ENCODE results near the gene CCDC92.
"Not testable (repeated sequence)": the region's sequence is repeated elsewhere in the genome, so short reads cannot be mapped to it uniquely, and the experiment has no call there.

The CCDC92 gene

DNA sequence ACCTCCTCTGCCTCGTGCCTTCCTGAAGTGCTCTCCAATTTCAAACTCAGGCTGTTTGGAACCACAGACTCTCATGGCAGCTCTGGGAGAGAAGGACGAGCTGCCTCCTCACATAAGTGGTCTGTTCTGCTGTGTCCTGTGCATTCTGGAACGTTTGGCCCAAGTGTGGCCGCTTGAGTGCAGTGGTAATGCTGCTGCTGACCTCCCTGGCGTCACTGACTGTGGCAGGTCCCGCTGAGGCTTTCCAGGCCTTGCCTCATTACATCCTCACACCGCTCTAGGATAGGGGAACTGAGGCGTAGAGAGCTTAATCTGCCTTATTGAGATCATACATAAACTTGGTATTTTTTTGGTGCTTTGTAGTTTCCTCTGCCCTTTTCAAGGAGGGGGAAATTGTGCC lies 14.2 kb downstream of the CCDC92 start:
- Mint-ChIP-seq H3K27me3 (no peaks in the 10 kb centered on the region), H3K27ac (no peak overlapping the region), H3K4me3 (no peak overlapping the region), H3K36me3 (peaks cover 0 to 3% of the 10 kb centered on the region in 2 donors), H3K4me1 (peaks cover 3 to 11% of the 10 kb centered on the region in 2 donors), H3K9me3 (no peaks in the 10 kb centered on the region)
- DNase-seq (no peak), ATAC-seq (replicated peaks) (no peak)

DNA sequence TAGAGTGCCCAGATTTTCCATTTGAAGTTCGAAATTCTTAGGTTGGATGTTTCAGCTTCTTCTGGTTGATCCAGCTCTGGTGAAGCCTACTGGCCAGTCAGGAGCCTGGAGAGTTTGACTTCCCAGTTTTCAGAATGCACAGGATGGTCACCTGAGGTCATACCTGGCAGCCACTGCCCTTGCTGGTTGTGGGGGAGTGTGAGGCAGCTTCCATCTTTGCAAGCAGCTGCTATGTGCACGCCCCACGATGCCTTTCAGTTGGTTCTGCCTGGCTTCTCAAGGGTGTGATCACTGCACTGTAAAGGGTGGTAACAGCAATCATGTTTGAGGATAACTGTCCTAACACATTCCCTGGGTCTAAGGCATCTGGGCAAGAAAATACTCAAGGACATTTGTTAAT lies 15.4 kb downstream of the CCDC92 start:
- ATAC-seq (replicated peaks): no peak
- Mint-ChIP-seq H3K36me3 (no peaks in the 10 kb centered on the region), H3K27me3 (no peaks in the 10 kb centered on the region)

DNA sequence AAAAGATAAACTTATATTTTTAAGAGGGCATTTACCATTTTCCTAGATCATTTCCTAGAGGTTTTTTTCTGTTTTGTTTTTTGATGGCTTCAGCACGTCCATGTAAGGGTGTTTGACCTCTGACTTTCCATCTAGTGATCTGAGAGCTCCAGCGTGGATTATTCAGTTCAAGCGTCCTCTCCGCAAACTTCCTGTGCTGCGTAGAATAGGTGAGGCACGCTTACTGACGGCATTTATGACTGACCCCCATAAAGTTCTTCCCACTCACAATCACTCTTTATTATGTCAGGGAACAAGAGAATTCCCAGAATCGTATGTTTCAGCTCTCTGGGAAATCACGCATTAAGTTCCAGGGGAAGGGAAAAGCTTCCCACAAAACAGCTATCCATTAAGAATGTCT lies 16.4 kb downstream of the CCDC92 start:
- Mint-ChIP-seq H3K4me1 (no peaks in the 10 kb centered on the region), H3K36me3 (no peaks in the 10 kb centered on the region), H3K27ac (no peak overlapping the region), H3K27me3 (no peaks in the 10 kb centered on the region), H3K4me3 (no peak overlapping the region), H3K9me3 (no peaks in the 10 kb centered on the region)
- ATAC-seq (replicated peaks): no peak
- no peak for DNase-seq

More for the DNA sequence above, 15.4 kb downstream of the CCDC92 start:
- Mint-ChIP-seq H3K9me3 (no peaks in the 10 kb centered on the region), H3K4me3 (no peak overlapping the region), H3K27ac (no peak overlapping the region), H3K4me1 (no peaks in the 10 kb centered on the region)
- no peak for DNase-seq

DNA sequence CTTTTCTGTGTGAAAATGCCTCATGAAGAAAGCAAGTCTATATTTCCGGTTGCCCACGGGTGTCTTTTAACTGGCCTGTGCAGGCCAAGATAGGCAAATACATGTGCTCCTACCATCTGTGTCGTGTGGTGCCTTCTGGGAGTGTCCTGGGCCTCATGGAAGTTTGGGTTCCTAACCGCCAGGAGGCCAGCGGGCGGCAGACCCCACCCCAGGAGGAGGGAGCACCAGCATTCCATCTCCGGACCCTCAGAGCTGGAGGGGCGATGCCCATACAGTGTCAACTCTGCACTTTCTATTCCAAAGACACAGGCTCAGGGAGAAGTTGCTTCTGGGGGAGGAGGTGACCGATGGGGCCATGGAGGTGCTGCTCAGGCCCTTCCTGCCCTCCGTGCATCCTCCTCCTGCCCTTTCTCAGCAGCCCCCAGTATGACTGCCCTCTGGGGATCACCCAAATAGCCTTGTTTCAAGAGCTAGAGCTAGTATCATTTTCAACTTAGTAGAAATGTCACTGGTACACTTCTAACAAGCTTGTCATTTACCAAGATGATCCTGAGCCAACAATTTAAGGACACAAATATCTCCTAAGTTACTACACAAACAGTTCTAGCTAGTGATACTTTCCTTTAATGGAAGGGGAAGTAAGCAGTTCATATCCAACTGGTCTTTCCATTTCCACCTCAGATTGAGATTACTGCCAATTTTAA lies 17.8 kb downstream of the CCDC92 start:
- no peaks in the 10 kb centered on the region for H3K4me1 Mint-ChIP-seq
- no peaks in the 10 kb centered on the region for H3K9me3 Mint-ChIP-seq
- no peaks in the 10 kb centered on the region for H3K36me3 Mint-ChIP-seq
- DNase-seq (no peak), ATAC-seq (replicated peaks) (no peak)
- no peaks in the 10 kb centered on the region for H3K27me3 Mint-ChIP-seq
- H3K4me3 Mint-ChIP-seq: no peak overlapping the region
- no peak overlapping the region for H3K27ac Mint-ChIP-seq

DNA sequence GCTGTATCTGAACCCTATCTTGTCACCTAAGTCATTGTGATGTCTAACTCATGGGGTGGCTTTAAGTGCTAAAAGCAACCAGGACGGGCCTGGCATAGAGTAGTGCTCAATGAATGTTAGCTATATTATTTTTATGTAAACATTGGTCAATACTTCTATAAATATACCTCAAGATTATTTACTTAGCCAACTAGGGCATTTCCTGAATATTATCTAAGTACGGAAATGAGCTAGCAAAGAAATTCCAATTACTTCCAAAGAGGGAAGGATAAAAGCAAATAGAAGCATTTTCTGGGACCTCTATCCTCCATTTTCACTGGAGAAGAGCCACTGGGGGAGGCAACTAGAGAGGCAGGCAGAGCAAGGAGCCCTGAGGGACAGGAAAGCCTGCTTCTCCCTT lies 20.6 kb downstream of the CCDC92 start:
- H3K4me3 Mint-ChIP-seq: no peak overlapping the region
- no peak for DNase-seq
- H3K36me3 Mint-ChIP-seq: peaks cover 0 to 2% of the 10 kb centered on the region in 2 donors
- H3K4me1 Mint-ChIP-seq: no peaks in the 10 kb centered on the region
- no peaks in the 10 kb centered on the region for H3K27me3 Mint-ChIP-seq
- no peak overlapping the region for H3K27ac Mint-ChIP-seq
- ATAC-seq (replicated peaks): no peak
- H3K9me3 Mint-ChIP-seq: no peaks in the 10 kb centered on the region

DNA sequence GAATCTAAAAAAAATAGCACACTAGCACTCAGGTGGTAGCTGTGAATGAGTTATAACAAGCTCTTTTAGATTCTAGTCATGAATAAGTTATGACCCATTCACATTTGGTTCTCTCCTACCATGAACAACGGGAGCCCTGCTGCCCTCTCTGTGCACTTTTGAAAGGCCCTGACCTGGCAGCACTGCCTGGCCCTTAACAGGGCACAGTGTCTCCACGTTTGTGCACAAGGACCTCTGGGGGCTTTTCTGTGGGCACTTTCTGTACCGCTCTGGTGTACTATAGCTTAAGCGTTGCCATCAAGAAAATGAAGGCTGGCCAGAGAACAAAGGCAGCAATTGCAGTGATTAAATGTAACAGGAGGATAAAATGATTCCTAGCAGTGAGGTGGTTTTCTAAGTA lies 21.2 kb downstream of the CCDC92 start:
- H3K4me3 Mint-ChIP-seq: no peak overlapping the region
- DNase-seq (no peak), ATAC-seq (replicated peaks) (no peak)
- H3K9me3 Mint-ChIP-seq: no peaks in the 10 kb centered on the region
- no peaks in the 10 kb centered on the region for H3K27me3 Mint-ChIP-seq
- no peak overlapping the region for H3K27ac Mint-ChIP-seq
- peaks cover 0 to 2% of the 10 kb centered on the region in 2 donors for H3K36me3 Mint-ChIP-seq
- no peaks in the 10 kb centered on the region for H3K4me1 Mint-ChIP-seq

DNA sequence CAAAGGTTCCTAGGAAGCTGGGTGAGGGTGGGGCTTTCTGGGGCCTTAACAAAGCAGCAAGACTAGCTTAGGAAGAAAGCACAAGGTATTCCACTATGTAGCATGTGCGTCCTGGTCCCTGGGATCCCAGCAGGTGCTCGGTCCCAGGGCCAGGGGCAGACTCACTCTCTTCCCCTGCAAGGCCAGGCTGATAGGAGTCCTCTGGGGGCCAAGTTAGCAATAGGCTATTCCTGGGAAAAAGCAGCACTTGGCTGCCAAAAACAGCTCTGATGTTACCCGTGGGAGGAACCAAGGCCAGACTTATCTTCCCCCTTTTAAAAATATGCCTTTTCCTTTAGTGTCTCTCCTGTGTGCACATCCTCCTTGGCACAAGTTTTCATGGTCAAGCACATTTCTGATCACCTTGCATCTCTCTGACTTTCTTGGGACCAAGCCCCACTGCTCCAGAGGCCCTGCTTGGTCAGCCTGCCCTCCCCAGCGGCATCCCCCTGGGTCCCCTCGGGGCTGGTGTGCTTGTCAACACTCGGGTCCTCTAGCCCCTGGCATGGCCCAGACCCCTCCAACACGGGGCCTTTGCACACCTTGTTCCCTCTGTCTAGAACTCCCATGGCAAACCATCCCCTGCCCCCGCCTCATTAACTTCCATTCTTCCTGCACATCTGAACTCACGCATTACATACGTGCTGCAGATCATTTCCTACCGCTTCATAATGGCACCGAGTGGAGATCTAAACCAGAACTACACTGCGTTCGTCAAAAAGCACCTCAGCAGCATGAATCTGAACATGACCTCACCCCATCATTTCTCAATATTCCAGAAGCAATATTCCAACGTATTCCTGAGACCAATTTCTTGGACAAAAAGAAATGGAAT lies 21.9 kb downstream of the CCDC92 start:
- H3K9me3 Mint-ChIP-seq: no peaks in the 10 kb centered on the region

DNA sequence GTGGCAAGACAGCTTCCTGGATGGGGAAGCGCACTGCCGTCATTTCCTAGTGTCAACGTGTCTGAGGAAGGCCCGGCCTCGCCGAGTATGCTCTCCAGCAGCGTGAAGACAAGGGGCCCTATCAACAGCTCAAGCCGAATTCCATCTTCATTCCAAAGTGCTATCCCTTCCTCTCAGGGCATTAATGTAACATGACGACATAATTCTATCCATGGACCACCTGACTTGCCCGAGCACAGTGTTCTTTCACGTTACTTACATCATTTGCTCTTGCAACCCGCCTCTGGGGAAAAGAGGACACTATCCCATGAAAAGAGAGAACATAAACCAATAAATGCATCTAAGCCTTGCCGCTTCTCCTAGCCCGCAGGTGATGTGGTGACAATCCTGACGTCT lies 22.9 kb downstream of the CCDC92 start:
- ATAC-seq (replicated peaks): no peak
- H3K9me3 Mint-ChIP-seq: no peaks in the 10 kb centered on the region
- H3K4me1 Mint-ChIP-seq: no peaks in the 10 kb centered on the region
- peaks cover 3 to 8% of the 10 kb centered on the region in 2 donors for H3K36me3 Mint-ChIP-seq
- no peak overlapping the region for H3K27ac Mint-ChIP-seq
- H3K27me3 Mint-ChIP-seq: no peaks in the 10 kb centered on the region
- DNase-seq: no peak
- H3K4me3 Mint-ChIP-seq: no peak overlapping the region

More for the DNA sequence above, 21.9 kb downstream of the CCDC92 start:
- H3K4me3 Mint-ChIP-seq: no peak overlapping the region
- H3K27ac Mint-ChIP-seq: no peak overlapping the region
- ATAC-seq (replicated peaks) (no peak), DNase-seq (no peak)
- no peaks in the 10 kb centered on the region for H3K27me3 Mint-ChIP-seq
- H3K36me3 Mint-ChIP-seq: peaks cover 3 to 7% of the 10 kb centered on the region in 2 donors
- H3K4me1 Mint-ChIP-seq: no peaks in the 10 kb centered on the region

DNA sequence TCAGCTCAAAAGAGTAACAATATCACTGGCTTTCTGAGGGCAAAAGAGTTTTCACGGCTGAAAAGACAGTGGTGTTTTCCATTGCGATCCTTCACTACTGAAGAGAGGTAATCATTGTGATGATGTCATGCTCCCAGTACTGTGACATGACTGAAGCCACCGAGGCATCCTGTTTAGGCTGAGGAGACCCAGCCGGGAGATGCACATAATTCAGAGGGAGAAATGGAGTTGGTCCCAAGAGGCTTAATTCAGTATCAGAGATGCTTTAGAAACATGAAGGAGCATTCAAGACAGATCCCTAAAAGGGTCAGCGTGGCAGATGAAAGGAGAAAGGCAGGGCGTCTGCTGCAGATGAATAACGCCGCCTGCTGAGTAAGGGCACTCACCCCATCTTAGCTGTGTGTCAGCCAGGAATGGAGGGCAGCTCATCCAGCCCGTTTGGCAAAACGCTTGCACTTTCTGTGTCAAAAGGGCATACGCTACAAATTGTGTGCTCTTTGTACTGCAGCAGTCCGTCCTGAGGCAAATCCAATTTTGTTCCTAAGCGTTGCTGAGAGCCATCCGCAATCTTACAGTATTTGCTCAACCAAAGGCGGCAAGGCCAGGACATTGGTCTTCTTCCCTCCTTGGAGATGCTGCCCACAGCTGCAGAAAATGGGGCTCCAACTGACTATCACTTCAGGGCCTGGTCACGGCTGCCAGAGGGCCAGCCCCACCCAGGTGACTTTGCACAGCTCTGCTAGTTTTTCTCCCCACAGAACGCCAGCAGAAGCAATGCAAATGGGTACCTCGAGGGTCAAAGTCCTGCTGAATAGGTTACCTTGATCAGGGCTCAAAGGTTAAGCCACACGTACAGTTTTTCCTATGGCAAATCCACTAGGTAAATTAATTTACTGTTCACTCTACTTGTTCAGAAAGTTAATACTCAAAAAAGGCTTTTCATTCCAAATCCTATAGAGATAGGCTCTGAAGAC lies 23.5 kb downstream of the CCDC92 start:
- Mint-ChIP-seq H3K4me3 (no peak overlapping the region), H3K27me3 (no peaks in the 10 kb centered on the region), H3K9me3 (no peaks in the 10 kb centered on the region), H3K27ac (no peak overlapping the region), H3K4me1 (no peaks in the 10 kb centered on the region), H3K36me3 (peaks cover 7 to 13% of the 10 kb centered on the region in 2 donors)
- ATAC-seq (replicated peaks) (no peak), DNase-seq (no peak)

DNA sequence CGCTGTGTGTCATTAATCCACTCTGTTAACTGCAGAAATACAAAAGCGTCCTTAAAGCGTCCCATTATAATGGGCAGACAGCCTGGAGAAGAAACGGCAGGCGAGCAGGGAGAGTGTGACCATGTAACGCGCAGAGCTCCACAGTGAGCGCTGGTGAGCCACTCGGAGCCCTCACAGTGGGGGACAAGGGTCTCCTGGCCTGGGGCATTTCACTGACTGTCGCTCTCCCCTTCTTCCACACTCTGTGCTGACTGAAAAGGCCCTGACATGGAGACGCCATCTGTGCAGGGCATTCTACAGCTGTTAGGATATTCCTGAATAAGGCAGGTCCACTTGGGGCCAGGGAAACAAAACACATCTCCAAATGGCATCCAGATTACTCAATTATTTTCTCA lies 24.2 kb downstream of the CCDC92 start:
- DNase-seq (no peak), ATAC-seq (replicated peaks) (no peak)
- Mint-ChIP-seq H3K27me3 (no peaks in the 10 kb centered on the region), H3K9me3 (no peaks in the 10 kb centered on the region), H3K27ac (no peak overlapping the region), H3K36me3 (peaks cover 7 to 13% of the 10 kb centered on the region in 2 donors), H3K4me3 (no peak overlapping the region), H3K4me1 (no peaks in the 10 kb centered on the region)

DNA sequence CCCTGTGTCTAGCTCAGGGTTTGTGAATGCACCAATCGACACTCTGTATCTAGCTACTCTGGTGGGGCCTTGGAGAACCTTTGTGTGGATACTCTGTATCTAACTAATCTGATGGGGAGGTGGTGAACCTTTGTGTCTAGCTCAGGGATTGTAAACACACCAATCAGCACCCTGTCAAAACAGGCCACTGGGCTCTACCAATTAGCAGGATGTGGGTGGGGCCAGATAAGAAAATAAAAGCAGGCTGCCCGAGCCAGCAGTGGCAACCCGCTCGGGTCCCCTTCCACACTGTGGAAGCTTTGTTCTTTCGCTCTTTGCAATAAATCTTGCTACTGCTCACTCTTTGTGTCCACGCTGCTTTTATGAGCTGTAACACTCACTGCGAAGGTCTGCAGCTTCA lies 25.1 kb downstream of the CCDC92 start:
- not testable (repeated sequence) for H3K27ac Mint-ChIP-seq, H3K27me3 Mint-ChIP-seq
- peaks cover 13 to 18% of the 10 kb centered on the region in 2 donors for H3K36me3 Mint-ChIP-seq

DNA sequence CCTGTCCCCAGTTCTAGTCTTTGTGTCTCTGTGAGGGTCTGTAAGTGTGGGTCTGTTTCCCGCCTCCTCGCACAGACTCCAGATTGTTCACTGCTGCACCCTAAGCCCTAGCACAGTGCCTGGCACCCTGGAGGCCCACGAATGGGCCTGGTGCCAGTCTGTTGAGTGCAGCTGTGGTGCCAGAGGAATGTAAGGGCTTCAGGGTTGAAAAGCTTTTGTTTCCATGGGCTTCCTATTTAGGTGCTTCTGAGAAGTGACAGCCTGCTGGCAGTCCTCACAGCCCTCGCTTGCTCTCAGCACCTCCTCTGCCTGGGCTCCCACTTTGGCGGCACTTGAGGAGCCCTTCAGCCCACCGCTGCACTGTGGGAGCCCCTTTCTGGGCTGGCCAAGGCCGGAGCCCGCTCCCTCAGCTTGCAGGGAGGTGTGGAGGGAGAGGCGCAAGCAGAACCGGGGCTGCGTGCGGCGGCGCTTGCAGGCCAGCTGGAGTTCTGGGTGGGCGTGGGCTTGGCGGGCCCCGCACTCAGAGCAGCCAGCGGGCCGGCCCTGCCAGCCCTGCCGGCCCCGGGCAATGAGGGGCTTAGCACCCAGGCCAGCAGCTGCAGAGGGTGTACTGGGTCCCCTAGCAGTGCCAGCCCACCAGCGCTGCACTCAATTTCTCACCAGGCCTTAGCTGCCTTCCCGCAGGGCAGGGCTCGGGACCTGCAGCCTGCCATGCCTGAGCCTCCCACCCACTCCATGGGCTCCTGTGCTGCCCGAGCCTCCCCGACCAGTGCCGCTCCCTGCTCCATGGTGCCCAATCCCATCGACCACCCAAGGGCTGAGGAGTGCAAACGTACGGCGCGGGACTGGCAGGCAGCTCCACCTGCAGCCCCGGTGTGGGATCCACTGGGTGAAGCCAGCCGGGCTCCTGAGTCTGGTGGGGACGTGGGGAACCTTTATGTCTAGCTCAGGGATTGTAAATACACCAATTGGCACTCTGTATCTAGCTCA lies 25.8 kb downstream of the CCDC92 start:
- not testable (repeated sequence) for H3K4me3 Mint-ChIP-seq; DNase-seq; H3K27me3 Mint-ChIP-seq; H3K4me1 Mint-ChIP-seq; ATAC-seq (replicated peaks); H3K9me3 Mint-ChIP-seq
- H3K27ac Mint-ChIP-seq: peak overlapping the region; percentile 39
- H3K36me3 Mint-ChIP-seq: peaks cover 20 to 25% of the 10 kb centered on the region in 2 donors

More for the DNA sequence above, 25.1 kb downstream of the CCDC92 start:
- not testable (repeated sequence) for ATAC-seq (replicated peaks); H3K4me1 Mint-ChIP-seq; DNase-seq; H3K9me3 Mint-ChIP-seq; H3K4me3 Mint-ChIP-seq

DNA sequence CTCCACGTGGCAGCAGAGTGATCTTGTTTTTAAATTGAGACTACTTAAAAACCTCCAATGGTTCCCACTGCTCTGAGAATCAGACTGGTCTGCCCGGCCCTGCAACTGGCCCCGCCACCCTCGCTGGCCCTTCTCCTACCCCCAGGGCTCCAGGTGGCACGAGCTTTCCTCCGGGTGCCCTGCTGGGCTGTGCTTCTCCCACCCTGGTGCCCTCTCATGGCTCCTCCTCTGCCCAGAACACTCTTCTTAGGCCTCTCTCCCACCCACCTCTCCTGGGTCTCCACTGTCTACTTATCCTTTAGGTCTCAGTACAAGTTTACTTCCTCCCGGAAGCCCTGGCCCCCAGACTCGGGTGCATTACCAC lies 26.5 kb downstream of the CCDC92 start:
- H3K9me3 Mint-ChIP-seq: peaks cover 4 to 7% of the 10 kb centered on the region in 2 donors
- peak overlapping the region; percentile 39 for H3K27ac Mint-ChIP-seq
- peaks cover 0 to 1% of the 10 kb centered on the region in 2 donors for H3K4me1 Mint-ChIP-seq
- ATAC-seq (replicated peaks): no peak
- no peak for DNase-seq
- no peak overlapping the region for H3K4me3 Mint-ChIP-seq
- H3K27me3 Mint-ChIP-seq: no peaks in the 10 kb centered on the region
- peaks cover 27 to 32% of the 10 kb centered on the region in 2 donors for H3K36me3 Mint-ChIP-seq
